WERI-Rb-1 (cell line): Measurements from ENCODE around the gene CCDC174.

Source experiments
- DNase-seq: peaks from one replicate; pipeline ENCODE4 v3.0.0-alpha.2; 2020
- H3K27ac ChIP-seq: fragments of 250-450 bp; sonication (Bioruptor Pico); 2 replicates; pipeline ENCODE4 v1.5.1; 2020; ENCODE audit warnings: mild to moderate bottlenecking, moderate library complexity
- H3K27me3 ChIP-seq: fragments of 250-450 bp; sonication (Bioruptor Pico); 2 replicates; pipeline ENCODE4 v1.5.1; 2021; ENCODE audit warnings: mild to moderate bottlenecking, low read depth, moderate library complexity; ENCODE audit not compliant: insufficient read depth, severe bottlenecking
- H3K36me3 ChIP-seq: fragments of 250-450 bp; sonication (Bioruptor Pico); 2 replicates; pipeline ENCODE4 v1.5.1; 2020; ENCODE audit warnings: mild to moderate bottlenecking, moderate library complexity
- H3K4me3 ChIP-seq: 2 replicates; pipeline ENCODE4 v1.5.1; 2011; ENCODE audit warnings: low read depth, mild to moderate bottlenecking, control low read depth, low read length
- H3K9me3 ChIP-seq: fragments of 250-450 bp; sonication (Bioruptor Pico); 2 replicates; pipeline ENCODE4 v1.5.1; 2021; ENCODE audit warnings: mild to moderate bottlenecking, moderate library complexity; ENCODE audit not compliant: severe bottlenecking
- TF ChIP-seq, protein P1 (sequence below): IDR thresholded peaks from 2 replicates; pipeline ENCODE4 v1.5.1; 2011; ENCODE audit warnings: low read depth, mild to moderate bottlenecking, control low read depth, inconsistent platforms, low read length

Gene CCDC174

DNA sequence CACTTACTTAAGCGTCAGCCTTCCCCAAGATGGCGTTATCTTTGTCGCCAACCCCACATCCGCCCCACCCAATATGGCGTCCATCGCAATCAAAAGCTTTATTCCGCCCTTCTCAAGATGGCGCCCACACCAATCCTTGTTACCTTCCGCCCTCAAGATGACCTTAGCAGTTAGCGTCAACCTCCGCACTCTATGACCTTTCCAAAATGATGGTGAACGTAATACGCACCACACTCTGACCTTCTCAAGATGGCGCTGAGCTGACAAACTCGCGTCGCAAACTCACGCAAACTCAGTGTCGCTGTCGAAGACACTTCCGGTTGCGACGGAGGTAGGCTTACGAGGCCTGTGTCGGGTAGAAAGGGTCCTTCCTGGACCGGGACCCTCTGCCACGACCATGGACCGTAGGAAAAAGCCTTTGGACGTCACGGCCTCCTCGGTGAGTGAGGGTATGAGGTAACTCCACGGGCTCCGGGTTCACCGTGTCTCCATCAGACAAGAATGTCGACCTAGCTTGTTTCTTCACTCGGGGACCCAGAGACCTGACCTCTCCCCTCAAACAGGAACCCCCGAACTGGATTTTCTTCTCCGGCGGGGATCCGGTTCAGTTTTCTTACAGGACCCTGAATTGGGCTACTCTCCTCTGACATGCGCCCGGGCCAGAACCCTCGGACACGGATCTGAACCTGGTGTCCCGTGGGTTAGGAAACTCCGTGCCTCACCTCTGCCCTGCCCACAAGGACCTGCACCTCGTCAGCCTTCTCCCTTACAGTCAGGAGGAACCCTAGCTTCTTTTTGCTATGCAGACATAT, at the start of gene CCDC174:
Gene CCDC174 (plus strand): TSS at position 323 of the 812 bp plus-strand sequence. CDS start 75 bp downstream, at position 398.
- H3K36me3 ChIP-seq = peaks cover 21% of the 10 kb centered on the region
- no peaks in the 10 kb centered on the region for H3K9me3 ChIP-seq
- H3K27me3 ChIP-seq = no peaks in the 10 kb centered on the region
- TF ChIP-seq, protein P1, sequence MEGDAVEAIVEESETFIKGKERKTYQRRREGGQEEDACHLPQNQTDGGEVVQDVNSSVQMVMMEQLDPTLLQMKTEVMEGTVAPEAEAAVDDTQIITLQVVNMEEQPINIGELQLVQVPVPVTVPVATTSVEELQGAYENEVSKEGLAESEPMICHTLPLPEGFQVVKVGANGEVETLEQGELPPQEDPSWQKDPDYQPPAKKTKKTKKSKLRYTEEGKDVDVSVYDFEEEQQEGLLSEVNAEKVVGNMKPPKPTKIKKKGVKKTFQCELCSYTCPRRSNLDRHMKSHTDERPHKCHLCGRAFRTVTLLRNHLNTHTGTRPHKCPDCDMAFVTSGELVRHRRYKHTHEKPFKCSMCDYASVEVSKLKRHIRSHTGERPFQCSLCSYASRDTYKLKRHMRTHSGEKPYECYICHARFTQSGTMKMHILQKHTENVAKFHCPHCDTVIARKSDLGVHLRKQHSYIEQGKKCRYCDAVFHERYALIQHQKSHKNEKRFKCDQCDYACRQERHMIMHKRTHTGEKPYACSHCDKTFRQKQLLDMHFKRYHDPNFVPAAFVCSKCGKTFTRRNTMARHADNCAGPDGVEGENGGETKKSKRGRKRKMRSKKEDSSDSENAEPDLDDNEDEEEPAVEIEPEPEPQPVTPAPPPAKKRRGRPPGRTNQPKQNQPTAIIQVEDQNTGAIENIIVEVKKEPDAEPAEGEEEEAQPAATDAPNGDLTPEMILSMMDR = no peak
- peak within 1 kb of the TSS; percentile 99 for H3K4me3 ChIP-seq
- H3K27ac ChIP-seq = peak within 1 kb of the TSS; percentile 84
- peak; percentile 95 for DNase-seq

- TF ChIP-seq, protein P1 = 0 out of 2 replicates have a peak, but pooled peaks have one; percentile 16
- Histone ChIP-seq H3K27ac (peak overlapping the region; percentile 36; the same call in 1 of the 2 replicates), H3K36me3 (no peaks in the 10 kb centered on the region), H3K4me3 (peak overlapping the region; percentile 55), H3K27me3 (no peaks in the 10 kb centered on the region), H3K9me3 (no peaks in the 10 kb centered on the region)
- DNase-seq = peak; percentile 19
These were observed 49.4 kb upstream of the CCDC174 start for GRCh38 chr3:14602006-14602803.

DNA sequence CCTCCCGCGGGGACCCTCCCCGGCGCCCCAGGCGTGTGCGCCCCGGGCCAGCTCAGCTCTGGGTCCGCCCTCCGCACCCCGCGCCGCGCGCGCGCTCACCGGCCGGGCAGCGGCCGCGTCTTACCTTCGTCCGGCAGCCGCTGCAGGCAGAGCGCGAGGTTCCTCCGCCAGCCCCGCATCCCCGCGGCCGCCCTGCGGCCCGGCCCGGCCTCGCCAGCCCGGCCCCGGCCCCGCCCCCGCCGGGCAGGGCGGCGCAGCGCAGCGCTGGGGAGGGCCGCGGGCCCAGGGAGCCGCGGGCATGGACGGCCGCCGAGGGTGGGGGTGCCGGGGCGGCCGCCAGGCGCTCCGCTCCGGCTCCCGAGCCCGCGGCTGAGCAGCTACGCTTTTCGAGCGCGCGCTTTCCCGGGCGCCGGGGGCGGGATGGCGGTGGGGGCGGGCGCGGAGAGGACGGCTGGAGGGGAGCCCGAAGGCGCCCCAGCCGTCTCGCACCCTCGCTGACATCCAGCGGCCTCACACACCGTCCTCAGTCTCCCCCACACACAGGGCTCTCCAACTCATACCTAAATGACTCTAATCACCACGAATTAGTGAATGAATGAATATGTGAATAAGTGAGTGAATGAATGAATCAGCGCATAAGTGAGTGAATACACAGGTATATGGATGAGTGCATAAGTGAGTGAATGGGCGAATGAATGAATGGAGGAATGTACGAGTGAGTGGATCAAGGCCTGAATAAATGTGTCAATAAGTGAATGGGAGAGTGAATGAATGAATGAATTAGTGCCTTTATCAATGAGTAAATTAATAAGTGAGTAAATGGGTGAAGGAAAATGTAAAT, 48.5 kb upstream of the CCDC174 start:
- Histone ChIP-seq H3K27me3 (no peaks in the 10 kb centered on the region), H3K4me3 (peak overlapping the region; percentile 55), H3K9me3 (no peaks in the 10 kb centered on the region), H3K36me3 (no peaks in the 10 kb centered on the region), H3K27ac (peak overlapping the region; percentile 36; the same call in 1 of the 2 replicates)
- peak; percentile 33 for DNase-seq
- TF ChIP-seq, protein P1 = no peak

GRCh38 chr3:14605067-14605466, 46.5 kb upstream of the CCDC174 start:
- no peak overlapping the region for H3K27ac ChIP-seq
- no peak for DNase-seq
- no peaks in the 10 kb centered on the region for H3K9me3 ChIP-seq
- no peak overlapping the region for H3K4me3 ChIP-seq
- TF ChIP-seq, protein P1 = no peak
- H3K27me3 ChIP-seq = no peaks in the 10 kb centered on the region
- H3K36me3 ChIP-seq = no peaks in the 10 kb centered on the region

- TF ChIP-seq, protein P1 = no peak
- no peaks in the 10 kb centered on the region for H3K36me3 ChIP-seq
- H3K27me3 ChIP-seq = no peaks in the 10 kb centered on the region
- DNase-seq = peak; percentile 13
- no peaks in the 10 kb centered on the region for H3K9me3 ChIP-seq
- H3K4me3 ChIP-seq = no peak overlapping the region
- no peak overlapping the region for H3K27ac ChIP-seq
These were observed 45.8 kb upstream of the CCDC174 start for GRCh38 chr3:14605744-14606143.
